NCI-H146 (cell line): ENCODE measurements around the gene PLD5.
"Not testable (repeated sequence)": the region's sequence is repeated elsewhere in the genome, so short reads cannot be mapped to it uniquely, and the experiment has no call there.

Experiments
- DNase-seq: peaks from one replicate; lab custom pipeline; 2025; lab: John Stamatoyannopoulos, UW

PLD5 gene

GRCh38 chr1:242147096-242147976 lies 377.2 kb downstream of the PLD5 start:
- no peak for DNase-seq

GRCh38 chr1:242146652-242147051 lies 377.8 kb downstream of the PLD5 start:
- no peak for DNase-seq

GRCh38 chr1:242140836-242141235 lies 383.7 kb downstream of the PLD5 start:
- no peak for DNase-seq

GRCh38 chr1:242139986-242140385 lies 384.5 kb downstream of the PLD5 start:
- DNase-seq: no peak

GRCh38 chr1:242139442-242139841 lies 385.1 kb downstream of the PLD5 start:
- DNase-seq: no peak

GRCh38 chr1:242133796-242134195 lies 390.7 kb downstream of the PLD5 start:
- no peak for DNase-seq

- no peak for DNase-seq
Measured at GRCh38 chr1:242133351-242133750, 391.1 kb downstream of the PLD5 start.

- no peak for DNase-seq
Measured at GRCh38 chr1:242132121-242132817, 392.2 kb downstream of the PLD5 start.

GRCh38 chr1:242128951-242129502 lies 395.5 kb downstream of the PLD5 start:
- peak; percentile 63 for DNase-seq

GRCh38 chr1:242120432-242120831 lies 404.1 kb downstream of the PLD5 start:
- DNase-seq: no peak

- DNase-seq: no peak
Measured at GRCh38 chr1:242100921-242101320, 423.6 kb downstream of the PLD5 start.

- not testable (repeated sequence) for DNase-seq
Measured at GRCh38 chr1:242097283-242097682, 427.2 kb downstream of the PLD5 start.

- no peak for DNase-seq
Measured at GRCh38 chr1:242093116-242093515, 431.4 kb downstream of the PLD5 start.

GRCh38 chr1:242089911-242090310 lies 434.6 kb downstream of the PLD5 start:
- no peak for DNase-seq

GRCh38 chr1:242088875-242089274 lies 435.6 kb downstream of the PLD5 start:
- no peak for DNase-seq

GRCh38 chr1:242086706-242087105 lies 437.8 kb downstream of the PLD5 start:
- no peak for DNase-seq

- DNase-seq: no peak
Measured at GRCh38 chr1:242086093-242086492, 438.4 kb downstream of the PLD5 start.

- no peak for DNase-seq
Measured at GRCh38 chr1:242083742-242084141, 440.8 kb downstream of the PLD5 start.

- DNase-seq: no peak
Measured at GRCh38 chr1:242081446-242081845, 443.1 kb downstream of the PLD5 start.

GRCh38 chr1:242065813-242066212 lies 458.7 kb downstream of the PLD5 start:
- no peak for DNase-seq

GRCh38 chr1:242062271-242062670 lies 462.2 kb downstream of the PLD5 start:
- no peak for DNase-seq

- no peak for DNase-seq
Measured at GRCh38 chr1:242059976-242060375, 464.5 kb downstream of the PLD5 start.

- not testable (repeated sequence) for DNase-seq
Measured at GRCh38 chr1:242058582-242058981, 465.9 kb downstream of the PLD5 start.
